ENCODE results near the gene ZDHHC20.
"Not testable (repeated sequence)": the region's sequence is repeated elsewhere in the genome, so short reads cannot be mapped to it uniquely, and the experiment has no call there.

ZDHHC20 gene

GRCh38 chr13:21443171-21443570 is 15.9 kb downstream of the ZDHHC20 start:
- no peaks in the 10 kb centered on the region for H3K4me1 ChIP-seq (ENCODE audit: control insufficient read depth, insufficient read depth, low read length, poor library complexity, severe bottlenecking)
- H3K4me3 ChIP-seq (ENCODE audit: insufficient read depth, low read depth, low read length, poor library complexity, severe bottlenecking): no peak overlapping the region
- no peak for DNase-seq
- no peaks in the 10 kb centered on the region for H3K9me3 ChIP-seq (ENCODE audit: control insufficient read depth, low read length)
- no peak overlapping the region for H3K27ac ChIP-seq (ENCODE audit: insufficient read depth, low read length, poor library complexity, severe bottlenecking)
- no peaks in the 10 kb centered on the region for H3K27me3 ChIP-seq (replicated peaks; ENCODE audit: control insufficient read depth, insufficient read depth, low read length, poor library complexity, severe bottlenecking)
- H3K36me3 ChIP-seq (ENCODE audit: control insufficient read depth, insufficient read depth, low read length): no peaks in the 10 kb centered on the region

- Histone ChIP-seq H3K4me3 (ENCODE audit: insufficient read depth, low read depth, low read length, poor library complexity, severe bottlenecking) (no peak overlapping the region), H3K27me3 (replicated peaks; ENCODE audit: control insufficient read depth, insufficient read depth, low read length, poor library complexity, severe bottlenecking) (no peaks in the 10 kb centered on the region)
These were observed 22.5 kb downstream of the ZDHHC20 start for GRCh38 chr13:21436582-21436981.

DNA sequence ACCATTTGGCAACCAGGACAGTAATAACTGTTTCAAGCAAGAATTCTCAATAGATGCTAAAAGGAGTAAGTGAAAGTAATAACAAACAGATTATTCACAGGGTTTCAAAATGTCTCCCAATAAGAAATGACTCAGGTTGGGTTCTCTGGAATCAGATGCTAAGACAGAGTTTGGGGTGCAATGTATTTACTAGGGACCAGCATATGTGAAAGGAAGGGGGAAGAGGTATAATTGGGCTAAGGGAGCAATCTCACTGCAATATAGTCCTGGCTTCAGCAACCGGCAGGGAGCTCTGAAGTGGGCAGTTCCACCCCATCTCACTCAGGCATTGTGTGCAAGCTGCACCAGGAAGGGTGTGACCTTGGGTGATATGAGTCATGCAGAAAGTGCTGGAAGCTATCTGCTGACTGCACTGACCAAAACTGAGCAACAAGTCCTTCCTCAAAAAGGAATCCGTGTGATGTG is 23.4 kb downstream of the ZDHHC20 start:
- H3K27ac ChIP-seq (ENCODE audit: insufficient read depth, low read length, poor library complexity, severe bottlenecking): no peak overlapping the region

More at GRCh38 chr13:21436582-21436981, 22.5 kb downstream of the ZDHHC20 start:
- DNase-seq: no peak
- Histone ChIP-seq H3K4me1 (ENCODE audit: control insufficient read depth, insufficient read depth, low read length, poor library complexity, severe bottlenecking) (peaks cover 5% of the 10 kb centered on the region), H3K27ac (ENCODE audit: insufficient read depth, low read length, poor library complexity, severe bottlenecking) (no peak overlapping the region), H3K9me3 (ENCODE audit: control insufficient read depth, low read length) (no peaks in the 10 kb centered on the region), H3K36me3 (ENCODE audit: control insufficient read depth, insufficient read depth, low read length) (no peaks in the 10 kb centered on the region)

DNA sequence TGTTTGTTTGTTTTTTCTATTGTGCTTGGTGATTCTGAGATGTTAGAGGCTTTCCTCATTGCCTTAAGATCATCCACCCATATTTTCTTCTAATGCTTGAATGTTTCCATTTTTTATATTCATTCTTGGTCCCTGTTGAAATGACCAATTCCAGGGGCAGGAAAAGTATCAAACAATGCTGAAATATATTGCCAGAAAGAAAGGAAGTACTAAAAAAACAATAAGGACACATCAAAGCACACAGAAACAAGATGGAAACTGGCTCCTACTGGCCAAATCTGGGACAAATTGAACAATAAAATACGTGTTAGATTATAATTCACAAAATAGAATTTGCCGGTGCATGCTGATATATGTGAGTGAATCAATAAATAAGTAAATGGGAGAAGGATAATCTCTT is 23.9 kb downstream of the ZDHHC20 start:
- Histone ChIP-seq H3K36me3 (ENCODE audit: control insufficient read depth, insufficient read depth, low read length) (no peaks in the 10 kb centered on the region), H3K4me1 (ENCODE audit: control insufficient read depth, insufficient read depth, low read length, poor library complexity, severe bottlenecking) (peaks cover 5% of the 10 kb centered on the region), H3K9me3 (ENCODE audit: control insufficient read depth, low read length) (no peaks in the 10 kb centered on the region), H3K27me3 (replicated peaks; ENCODE audit: control insufficient read depth, insufficient read depth, low read length, poor library complexity, severe bottlenecking) (no peaks in the 10 kb centered on the region), H3K27ac (ENCODE audit: insufficient read depth, low read length, poor library complexity, severe bottlenecking) (no peak overlapping the region), H3K4me3 (ENCODE audit: insufficient read depth, low read depth, low read length, poor library complexity, severe bottlenecking) (no peak overlapping the region)
- no peak for DNase-seq

More for the DNA sequence above, 23.4 kb downstream of the ZDHHC20 start:
- Histone ChIP-seq H3K36me3 (ENCODE audit: control insufficient read depth, insufficient read depth, low read length) (no peaks in the 10 kb centered on the region), H3K4me1 (ENCODE audit: control insufficient read depth, insufficient read depth, low read length, poor library complexity, severe bottlenecking) (peaks cover 5% of the 10 kb centered on the region), H3K9me3 (ENCODE audit: control insufficient read depth, low read length) (no peaks in the 10 kb centered on the region), H3K27me3 (replicated peaks; ENCODE audit: control insufficient read depth, insufficient read depth, low read length, poor library complexity, severe bottlenecking) (no peaks in the 10 kb centered on the region), H3K4me3 (ENCODE audit: insufficient read depth, low read depth, low read length, poor library complexity, severe bottlenecking) (no peak overlapping the region)
- peak in 2 of 3 donors; percentile 4 to 5 for DNase-seq

DNA sequence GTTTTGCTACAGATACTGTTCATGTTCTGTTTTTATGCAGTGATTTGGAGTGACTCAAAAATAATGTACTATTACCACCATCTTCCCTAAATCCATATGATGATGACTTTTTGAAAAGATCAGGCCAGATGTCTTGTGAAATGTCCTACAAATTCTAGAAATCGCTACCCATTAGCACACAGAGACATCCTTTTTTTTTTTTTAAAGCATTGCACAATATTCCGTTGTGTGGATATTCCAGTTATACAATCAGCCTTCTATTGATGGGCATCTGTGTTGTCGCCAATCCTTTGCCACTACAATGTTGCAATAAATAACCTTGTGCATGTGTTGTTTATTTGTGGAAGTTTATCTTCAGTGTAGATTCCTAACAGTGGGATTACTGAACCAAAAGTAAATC is 24.5 kb downstream of the ZDHHC20 start:
- DNase-seq: no peak
- Histone ChIP-seq H3K27ac (ENCODE audit: insufficient read depth, low read length, poor library complexity, severe bottlenecking) (no peak overlapping the region), H3K4me1 (ENCODE audit: control insufficient read depth, insufficient read depth, low read length, poor library complexity, severe bottlenecking) (peaks cover 5% of the 10 kb centered on the region), H3K9me3 (ENCODE audit: control insufficient read depth, low read length) (peaks cover 5% of the 10 kb centered on the region), H3K27me3 (replicated peaks; ENCODE audit: control insufficient read depth, insufficient read depth, low read length, poor library complexity, severe bottlenecking) (no peaks in the 10 kb centered on the region), H3K36me3 (ENCODE audit: control insufficient read depth, insufficient read depth, low read length) (no peaks in the 10 kb centered on the region), H3K4me3 (ENCODE audit: insufficient read depth, low read depth, low read length, poor library complexity, severe bottlenecking) (no peak overlapping the region)

- Histone ChIP-seq H3K4me3 (ENCODE audit: insufficient read depth, low read depth, low read length, poor library complexity, severe bottlenecking) (no peak overlapping the region), H3K9me3 (ENCODE audit: control insufficient read depth, low read length) (peaks cover 13% of the 10 kb centered on the region), H3K27ac (ENCODE audit: insufficient read depth, low read length, poor library complexity, severe bottlenecking) (no peak overlapping the region), H3K27me3 (replicated peaks; ENCODE audit: control insufficient read depth, insufficient read depth, low read length, poor library complexity, severe bottlenecking) (no peaks in the 10 kb centered on the region), H3K4me1 (ENCODE audit: control insufficient read depth, insufficient read depth, low read length, poor library complexity, severe bottlenecking) (no peaks in the 10 kb centered on the region), H3K36me3 (ENCODE audit: control insufficient read depth, insufficient read depth, low read length) (no peaks in the 10 kb centered on the region)
- no peak for DNase-seq
These were observed 29.9 kb downstream of the ZDHHC20 start for GRCh38 chr13:21429211-21429610.

DNA sequence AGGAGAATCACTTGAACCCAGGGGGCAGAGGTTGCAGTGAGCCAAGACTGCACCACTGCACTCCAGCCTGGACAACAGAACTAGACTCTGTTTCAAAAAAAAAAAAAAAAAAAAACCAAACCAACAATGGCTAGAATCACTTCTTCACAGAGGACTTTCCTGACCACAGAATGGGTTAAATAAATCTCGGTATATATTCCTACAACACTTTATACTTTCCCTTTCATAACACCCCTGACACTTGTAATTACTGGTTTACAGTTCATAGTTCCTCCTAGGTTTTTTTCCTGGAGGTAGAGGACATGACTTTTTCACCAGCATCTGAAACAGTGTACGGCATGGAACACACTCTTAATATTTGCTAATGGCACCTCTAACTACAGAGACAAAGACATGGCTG is 31.4 kb downstream of the ZDHHC20 start:
- Histone ChIP-seq H3K4me1 (ENCODE audit: control insufficient read depth, insufficient read depth, low read length, poor library complexity, severe bottlenecking) (no peaks in the 10 kb centered on the region), H3K36me3 (ENCODE audit: control insufficient read depth, insufficient read depth, low read length) (no peaks in the 10 kb centered on the region), H3K9me3 (ENCODE audit: control insufficient read depth, low read length) (peaks cover 13% of the 10 kb centered on the region), H3K27me3 (replicated peaks; ENCODE audit: control insufficient read depth, insufficient read depth, low read length, poor library complexity, severe bottlenecking) (no peaks in the 10 kb centered on the region), H3K4me3 (ENCODE audit: insufficient read depth, low read depth, low read length, poor library complexity, severe bottlenecking) (no peak overlapping the region), H3K27ac (ENCODE audit: insufficient read depth, low read length, poor library complexity, severe bottlenecking) (no peak overlapping the region)
- no peak for DNase-seq

GRCh38 chr13:21426238-21426637 is 32.9 kb downstream of the ZDHHC20 start:
- H3K27ac ChIP-seq (ENCODE audit: insufficient read depth, low read length, poor library complexity, severe bottlenecking): no peak overlapping the region
- DNase-seq: no peak
- H3K4me1 ChIP-seq (ENCODE audit: control insufficient read depth, insufficient read depth, low read length, poor library complexity, severe bottlenecking): no peaks in the 10 kb centered on the region
- H3K4me3 ChIP-seq (ENCODE audit: insufficient read depth, low read depth, low read length, poor library complexity, severe bottlenecking): no peak overlapping the region
- H3K27me3 ChIP-seq (replicated peaks; ENCODE audit: control insufficient read depth, insufficient read depth, low read length, poor library complexity, severe bottlenecking): no peaks in the 10 kb centered on the region
- H3K36me3 ChIP-seq (ENCODE audit: control insufficient read depth, insufficient read depth, low read length): no peaks in the 10 kb centered on the region
- peaks cover 13% of the 10 kb centered on the region for H3K9me3 ChIP-seq (ENCODE audit: control insufficient read depth, low read length)

GRCh38 chr13:21420706-21421105 is 38.4 kb downstream of the ZDHHC20 start:
- H3K4me3 ChIP-seq (ENCODE audit: insufficient read depth, low read depth, low read length, poor library complexity, severe bottlenecking): no peak overlapping the region
- DNase-seq: no peak
- no peaks in the 10 kb centered on the region for H3K27me3 ChIP-seq (replicated peaks; ENCODE audit: control insufficient read depth, insufficient read depth, low read length, poor library complexity, severe bottlenecking)
- peaks cover 6% of the 10 kb centered on the region for H3K36me3 ChIP-seq (ENCODE audit: control insufficient read depth, insufficient read depth, low read length)
- H3K27ac ChIP-seq (ENCODE audit: insufficient read depth, low read length, poor library complexity, severe bottlenecking): no peak overlapping the region
- H3K9me3 ChIP-seq (ENCODE audit: control insufficient read depth, low read length): no peaks in the 10 kb centered on the region
- H3K4me1 ChIP-seq (ENCODE audit: control insufficient read depth, insufficient read depth, low read length, poor library complexity, severe bottlenecking): no peaks in the 10 kb centered on the region

DNA sequence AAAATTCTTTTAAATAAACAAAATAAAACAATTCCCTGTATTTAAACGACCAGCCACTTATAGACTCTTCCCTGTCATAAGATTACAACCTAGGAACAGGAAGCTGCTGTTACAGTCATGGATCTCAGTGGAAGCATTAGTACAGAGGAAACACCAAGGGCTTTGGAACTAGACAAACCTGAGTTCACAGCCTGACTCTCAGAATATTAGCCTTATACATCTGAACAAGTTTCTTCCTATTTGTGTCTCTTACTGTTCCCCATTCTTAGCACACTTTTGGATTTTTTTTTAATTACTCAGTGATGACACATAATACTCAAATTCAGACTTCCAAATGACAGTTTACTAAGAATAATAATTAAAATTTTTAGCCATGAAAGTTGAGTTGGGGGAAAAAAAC is 46.1 kb downstream of the ZDHHC20 start:
- no peak for DNase-seq
- Histone ChIP-seq H3K27ac (ENCODE audit: insufficient read depth, low read length, poor library complexity, severe bottlenecking) (no peak overlapping the region), H3K9me3 (ENCODE audit: control insufficient read depth, low read length) (no peaks in the 10 kb centered on the region), H3K4me3 (ENCODE audit: insufficient read depth, low read depth, low read length, poor library complexity, severe bottlenecking) (no peak overlapping the region), H3K4me1 (ENCODE audit: control insufficient read depth, insufficient read depth, low read length, poor library complexity, severe bottlenecking) (no peaks in the 10 kb centered on the region), H3K27me3 (replicated peaks; ENCODE audit: control insufficient read depth, insufficient read depth, low read length, poor library complexity, severe bottlenecking) (no peaks in the 10 kb centered on the region), H3K36me3 (ENCODE audit: control insufficient read depth, insufficient read depth, low read length) (peaks cover 25% of the 10 kb centered on the region)

- H3K9me3 ChIP-seq (ENCODE audit: control insufficient read depth, low read length); DNase-seq; H3K4me1 ChIP-seq (ENCODE audit: control insufficient read depth, insufficient read depth, low read length, poor library complexity, severe bottlenecking); H3K27me3 ChIP-seq (replicated peaks; ENCODE audit: control insufficient read depth, insufficient read depth, low read length, poor library complexity, severe bottlenecking); H3K27ac ChIP-seq (ENCODE audit: insufficient read depth, low read length, poor library complexity, severe bottlenecking); H3K4me3 ChIP-seq (ENCODE audit: insufficient read depth, low read depth, low read length, poor library complexity, severe bottlenecking): not testable (repeated sequence)
- peaks cover 30% of the 10 kb centered on the region for H3K36me3 ChIP-seq (ENCODE audit: control insufficient read depth, insufficient read depth, low read length)
These were observed 48.6 kb downstream of the ZDHHC20 start for GRCh38 chr13:21410453-21410852.

All from effector memory CD4-positive, alpha-beta T cell (primary cell).